WTC11 (cell line): Measurements from ENCODE around the gene RPL11. TPM values are rescaled to one million over a fixed set of nuclear protein-coding genes. Genes with fewer than 3 reads are reported as not detected.
A peak's percentile ranks its signal among the peaks of the same experiment; 100 is the strongest.

ENCODE experiments used
- ATAC-seq: fragments of 200-7000 bp; cut with Tn5 transposase; 2 replicates; pipeline ENCODE4 v1.10.0; 2021; ENCODE audit warnings: mild to moderate bottlenecking, moderate library complexity
- Bru-seq: library from RNA; stranded (reverse); fragments of 400-500 nt; gene quantifications from one replicate; lab custom pipeline; 2021; lab: Mats Ljungman, UMichigan
- CTCF ChIA-PET: fragments of 300-600 bp; sonication (Branson Sonifier 250); formaldehyde crosslinking; loops from one replicate; lab custom pipeline; 2021; ENCODE audit warnings: antibody characterized with exemption; lab: Charles Lee
- POLR2A ChIA-PET: fragments of 350-600 bp; sonication (Branson Sonifier 250); formaldehyde crosslinking; loops from one replicate; lab custom pipeline; 2021; ENCODE audit warnings: antibody characterized with exemption; lab: Charles Lee
- DNase-seq: peaks from one replicate; pipeline ENCODE4 v3.0.0; 2021; ENCODE audit warnings: low spot score
- H3K27ac Mint-ChIP-seq: 2 replicates; pipeline ENCODE4 v1.8.0; 2021; ENCODE audit warnings: mixed read lengths
- H3K27me3 Mint-ChIP-seq: 2 replicates; pipeline ENCODE4 v1.8.0; 2021; ENCODE audit warnings: low read depth, mild to moderate bottlenecking, moderate library complexity, mixed read lengths
- H3K36me3 Mint-ChIP-seq: 2 replicates; pipeline ENCODE4 v1.8.0; 2021; ENCODE audit warnings: mixed read lengths
- H3K4me1 Mint-ChIP-seq: 2 replicates; pipeline ENCODE4 v1.8.0; 2022; ENCODE audit warnings: mixed read lengths
- H3K4me3 Mint-ChIP-seq: 2 replicates; pipeline ENCODE4 v1.8.0; 2021; ENCODE audit warnings: mild to moderate bottlenecking, moderate library complexity, mixed read lengths
- H3K9me3 Mint-ChIP-seq: 2 replicates; pipeline ENCODE4 v1.8.0; 2021; ENCODE audit warnings: mixed read lengths
- CREB1 ChIP-seq: sonication (generic); formaldehyde crosslinking; IDR thresholded peaks from 2 replicates; pipeline ENCODE4 v1.8.0; 2023; ENCODE audit warnings: mild to moderate bottlenecking, missing genetic modification reagents
- EMX1 ChIP-seq: fragments of 250-450 bp; sonication (Bioruptor Pico); IDR thresholded peaks from 2 replicates; pipeline ENCODE4 v1.8.0; 2021; ENCODE audit warnings: mild to moderate bottlenecking
- ERG ChIP-seq: fragments of 250-450 bp; sonication (Bioruptor Pico); IDR thresholded peaks from 2 replicates; pipeline ENCODE4 v1.8.0; 2021; ENCODE audit warnings: mild to moderate bottlenecking
- ESRRA ChIP-seq: sonication (generic); formaldehyde crosslinking; IDR thresholded peaks from 2 replicates; pipeline ENCODE4 v1.8.1; 2022; ENCODE audit warnings: mild to moderate bottlenecking, missing genetic modification reagents, borderline replicate concordance
- FOXJ3 ChIP-seq: sonication (generic); formaldehyde crosslinking; IDR thresholded peaks from 2 replicates; pipeline ENCODE4 v1.9.0; 2021; ENCODE audit warnings: missing genetic modification reagents, mild to moderate bottlenecking, borderline replicate concordance
- FOXK1 ChIP-seq: sonication (generic); formaldehyde crosslinking; IDR thresholded peaks from 2 replicates; pipeline ENCODE4 v1.8.0; 2022; ENCODE audit warnings: mild to moderate bottlenecking, moderate library complexity, missing genetic modification reagents
- HMGA2 ChIP-seq: fragments of 250-450 bp; sonication (Bioruptor Pico); IDR thresholded peaks from 2 replicates; pipeline ENCODE4 v1.4.0; 2021; ENCODE audit warnings: mild to moderate bottlenecking, moderate library complexity
- HMGXB4 ChIP-seq: sonication (generic); formaldehyde crosslinking; IDR thresholded peaks from 2 replicates; pipeline ENCODE4 v1.8.1; 2023; ENCODE audit warnings: mild to moderate bottlenecking, moderate library complexity, missing genetic modification reagents
- MAX ChIP-seq: sonication (generic); formaldehyde crosslinking; IDR thresholded peaks from 2 replicates; pipeline ENCODE4 v1.8.0; 2022; ENCODE audit warnings: mild to moderate bottlenecking, missing genetic modification reagents
- NR1H2 ChIP-seq: sonication (generic); formaldehyde crosslinking; IDR thresholded peaks from 2 replicates; pipeline ENCODE4 v1.9.0; 2021; ENCODE audit warnings: mild to moderate bottlenecking, moderate library complexity, missing genetic modification reagents
- RORB ChIP-seq: fragments of 250-450 bp; sonication (Bioruptor Pico); IDR thresholded peaks from 2 replicates; pipeline ENCODE4 v1.9.0; 2021; ENCODE audit warnings: mild to moderate bottlenecking
- SMAD3 ChIP-seq: sonication (generic); formaldehyde crosslinking; IDR thresholded peaks from 2 replicates; pipeline ENCODE4 v1.8.0; 2022; ENCODE audit warnings: missing genetic modification reagents, mild to moderate bottlenecking, borderline replicate concordance
- SP1 ChIP-seq: sonication (generic); formaldehyde crosslinking; conservative IDR thresholded peaks from 2 replicates; pipeline ENCODE4 v1.8.1; 2022; ENCODE audit warnings: missing genetic modification reagents
- USF1 ChIP-seq: sonication (generic); formaldehyde crosslinking; IDR thresholded peaks from 2 replicates; pipeline ENCODE4 v1.8.0; 2022; ENCODE audit warnings: mild to moderate bottlenecking, missing genetic modification reagents
- ZNF263 ChIP-seq: sonication (generic); formaldehyde crosslinking; IDR thresholded peaks from 2 replicates; pipeline ENCODE4 v1.8.1; 2022; ENCODE audit warnings: low read depth, mild to moderate bottlenecking, moderate library complexity, missing genetic modification reagents
- ZNF396 ChIP-seq: fragments of 250-450 bp; sonication (Bioruptor Pico); IDR thresholded peaks from 2 replicates; pipeline ENCODE4 v1.8.0; 2021; ENCODE audit warnings: mild to moderate bottlenecking, moderate library complexity, borderline replicate concordance
- ZNF416 ChIP-seq: fragments of 250-450 bp; sonication (Bioruptor Pico); IDR thresholded peaks from 2 replicates; pipeline ENCODE4 v1.9.0; 2021; ENCODE audit warnings: mild to moderate bottlenecking, inconsistent platforms
- long read RNA-seq, 3 experiments: library from RNA in 1 of 3; library from capped mRNA in 1 of 3; library from polyadenylated mRNA in 1 of 3; unstranded in 2 of 3; stranded (forward) in 1 of 3; transcript quantifications; one replicate each; pipeline ENCODE4 v2.0.0, GENCODE V29; 2021
- total RNA-seq: library from RNA; stranded (reverse); gene quantifications from 3 replicates; pipeline ENCODE4 v1.2.3, GENCODE V29; 2021
- TF ChIP-seq, protein P1 (sequence below): sonication (generic); formaldehyde crosslinking; conservative IDR thresholded peaks from 2 replicates; pipeline ENCODE4 v1.8.1; 2022; ENCODE audit warnings: mild to moderate bottlenecking, missing genetic modification reagents
- TF ChIP-seq, protein P2 (sequence below): sonication (generic); formaldehyde crosslinking; IDR thresholded peaks from 2 replicates; pipeline ENCODE4 v1.8.0; 2023; ENCODE audit warnings: mild to moderate bottlenecking, missing genetic modification reagents
- TF ChIP-seq, protein P3 (sequence below): fragments of 250-450 bp; sonication (Bioruptor Pico); IDR thresholded peaks from 2 replicates; pipeline ENCODE4 v1.9.0; 2021; ENCODE audit warnings: mild to moderate bottlenecking
- TF ChIP-seq, protein P4 (sequence below): sonication (generic); formaldehyde crosslinking; IDR thresholded peaks from 2 replicates; pipeline ENCODE4 v1.8.1; 2022; ENCODE audit warnings: mild to moderate bottlenecking, moderate library complexity, missing genetic modification reagents

Gene RPL11
- total RNA-seq, result 1,406 to 1,500 TPM (median 1,442 TPM) in 3 replicates
- percentile 99 among the genes with signal in this experiment for Bru-seq, nascent RNA
- long read RNA-seq, experiment 1, transcript RPL11-203 (5 exons, 879 nt), result minor isoform, 65 of 657 reads
- long read RNA-seq, experiment 1, transcript RPL11-201 (6 exons, 660 nt), result minor isoform, 52 of 657 reads
- long read RNA-seq, experiment 1, transcript RPL11-202 (5 exons, 1,600 nt), result minor isoform, 6 of 657 reads
- long read RNA-seq, experiment 1, transcript RPL11-206 (6 exons, 1,017 nt), result major isoform, 471 of 657 reads
- long read RNA-seq, experiment 1, partial matches to known transcripts, result 50 of 657 reads
- long read RNA-seq, experiment 1, other reads (novel, unspliced or antisense), result 9 of 657 reads
- long read RNA-seq, experiment 2, transcript RPL11-205 (4 exons, 539 nt), result minor isoform, 7 of 2,974 reads
- long read RNA-seq, experiment 2, transcript RPL11-203 (5 exons, 879 nt), result major isoform, 2,621 of 2,974 reads
- long read RNA-seq, experiment 2, transcript RPL11-206 (6 exons, 1,017 nt), result minor isoform, 11 of 2,974 reads
- long read RNA-seq, experiment 2, partial matches to known transcripts, result 141 of 2,974 reads
- long read RNA-seq, experiment 2, other reads (novel, unspliced or antisense), result 192 of 2,974 reads
- long read RNA-seq, experiment 3, transcript RPL11-202 (5 exons, 1,600 nt), result major isoform, 35 of 93 reads
- long read RNA-seq, experiment 3, transcript RPL11-204 (6 exons, 823 nt), result minor isoform, 7 of 93 reads
- long read RNA-seq, experiment 3, transcript RPL11-206 (6 exons, 1,017 nt), result minor isoform, 6 of 93 reads
- long read RNA-seq, experiment 3, transcript RPL11-203 (5 exons, 879 nt), result minor isoform, 18 of 93 reads
- long read RNA-seq, experiment 3, partial matches to known transcripts, result 17 of 93 reads
- long read RNA-seq, experiment 3, other reads (novel, unspliced or antisense), result 10 of 93 reads

DNA sequence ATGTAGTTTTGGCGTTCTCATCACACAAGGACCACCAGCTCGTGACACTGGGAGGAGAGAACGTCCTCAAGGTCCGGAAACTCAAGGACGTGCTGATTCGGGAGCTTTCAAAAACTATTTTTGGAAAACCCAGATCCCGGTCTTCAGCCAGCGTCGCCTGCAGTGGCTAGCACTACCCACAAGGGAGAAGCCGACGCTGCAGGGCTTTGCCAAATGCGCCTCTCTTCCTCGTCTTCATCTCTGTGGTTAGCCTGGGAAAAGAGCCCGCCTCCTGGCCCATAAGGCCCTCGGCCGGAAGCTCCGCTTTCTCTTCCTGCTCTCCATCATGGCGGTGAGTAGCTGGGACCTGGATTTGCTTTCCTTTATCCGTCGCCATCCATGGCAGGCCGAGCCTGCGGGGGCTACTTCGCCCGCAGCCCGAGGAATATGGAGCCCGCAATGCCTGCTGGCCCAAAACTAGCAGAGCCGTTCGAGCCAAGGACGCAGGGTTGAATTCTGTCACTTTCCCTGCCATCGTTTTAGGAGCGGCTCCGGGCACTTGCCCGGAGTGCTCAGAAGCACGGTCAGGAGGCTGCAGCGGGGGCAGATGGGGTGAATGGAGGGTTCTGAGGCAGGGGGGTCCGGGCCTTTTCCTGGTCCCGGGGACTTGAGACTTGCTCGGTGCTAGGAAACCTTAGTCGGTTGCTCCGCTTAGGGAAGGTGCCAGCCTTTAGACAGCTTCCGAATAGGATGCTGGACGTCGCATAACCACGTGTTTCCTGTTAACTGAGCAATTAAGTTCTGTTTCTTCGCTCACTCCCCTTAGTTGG lies at the start of gene RPL11:
Gene RPL11, plus strand, starts transcription at position 308 of the 809 bp plus-strand sequence. Its CDS starts 18 bp downstream, at position 326.
- H3K9me3 Mint-ChIP-seq, result peaks cover 2% of the 10 kb centered on the region; the same call in 1 of the 2 replicates
- ChIA-PET POLR2A (interaction anchor here (0.5 to 1.2 kb wide), 11 partner anchors 10 to 324 kb away, joined by 3 to 6 read pairs (median 4); partner anchors contain the start of genes E2F2 and ELOA), CTCF (interaction anchor here (0.6 to 1.8 kb wide), 33 partner anchors 8 to 461 kb away, joined by 3 to 14 read pairs (median 5); partner anchors contain the start of genes ASAP3, E2F2, ELOA and HNRNPR)
- H3K27me3 Mint-ChIP-seq, result no peaks in the 10 kb centered on the region; the same call in 1 of the 2 replicates
- H3K4me3 Mint-ChIP-seq, result peak within 1 kb of the TSS; percentile 98
- peak; percentile 89 for DNase-seq
- ATAC-seq, result peak; percentile 98
- H3K4me1 Mint-ChIP-seq, result peaks cover 44% of the 10 kb centered on the region
- H3K27ac Mint-ChIP-seq, result peak within 1 kb of the TSS; percentile 93
- peaks cover 49% of the 10 kb centered on the region for H3K36me3 Mint-ChIP-seq
- TF ChIP-seq, protein P1, sequence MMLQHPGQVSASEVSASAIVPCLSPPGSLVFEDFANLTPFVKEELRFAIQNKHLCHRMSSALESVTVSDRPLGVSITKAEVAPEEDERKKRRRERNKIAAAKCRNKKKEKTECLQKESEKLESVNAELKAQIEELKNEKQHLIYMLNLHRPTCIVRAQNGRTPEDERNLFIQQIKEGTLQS (CRISPR knock-in tag), result no peak
- 0 out of 2 replicates have a peak, but pooled peaks have one; percentile 53 for TF ChIP-seq CREB1 (CRISPR knock-in tag)
- TF ChIP-seq NR1H2 (CRISPR knock-in tag), result no peak
- TF ChIP-seq EMX1 (CRISPR knock-in tag), result 0 out of 2 replicates have a peak, but pooled peaks have one; percentile 2
- TF ChIP-seq HMGXB4 (CRISPR knock-in tag), result peak; percentile 78
- no peak for TF ChIP-seq RORB (CRISPR knock-in tag)
- TF ChIP-seq ERG (CRISPR knock-in tag), result no peak
- peak; percentile 50; the same call in 1 of the 2 replicates for TF ChIP-seq FOXK1 (CRISPR knock-in tag)
- TF ChIP-seq HMGA2 (CRISPR knock-in tag), result no peak
- peak; percentile 71; the same call in 1 of the 2 replicates for TF ChIP-seq MAX (CRISPR knock-in tag)
- peak; percentile 56; the same call in 1 of the 2 replicates for TF ChIP-seq ZNF416
- TF ChIP-seq SP1 (CRISPR knock-in tag), result peak; percentile 58
- TF ChIP-seq FOXJ3 (CRISPR knock-in tag), result no peak
- TF ChIP-seq USF1 (CRISPR knock-in tag), result peak; percentile 67
- TF ChIP-seq, protein P2, sequence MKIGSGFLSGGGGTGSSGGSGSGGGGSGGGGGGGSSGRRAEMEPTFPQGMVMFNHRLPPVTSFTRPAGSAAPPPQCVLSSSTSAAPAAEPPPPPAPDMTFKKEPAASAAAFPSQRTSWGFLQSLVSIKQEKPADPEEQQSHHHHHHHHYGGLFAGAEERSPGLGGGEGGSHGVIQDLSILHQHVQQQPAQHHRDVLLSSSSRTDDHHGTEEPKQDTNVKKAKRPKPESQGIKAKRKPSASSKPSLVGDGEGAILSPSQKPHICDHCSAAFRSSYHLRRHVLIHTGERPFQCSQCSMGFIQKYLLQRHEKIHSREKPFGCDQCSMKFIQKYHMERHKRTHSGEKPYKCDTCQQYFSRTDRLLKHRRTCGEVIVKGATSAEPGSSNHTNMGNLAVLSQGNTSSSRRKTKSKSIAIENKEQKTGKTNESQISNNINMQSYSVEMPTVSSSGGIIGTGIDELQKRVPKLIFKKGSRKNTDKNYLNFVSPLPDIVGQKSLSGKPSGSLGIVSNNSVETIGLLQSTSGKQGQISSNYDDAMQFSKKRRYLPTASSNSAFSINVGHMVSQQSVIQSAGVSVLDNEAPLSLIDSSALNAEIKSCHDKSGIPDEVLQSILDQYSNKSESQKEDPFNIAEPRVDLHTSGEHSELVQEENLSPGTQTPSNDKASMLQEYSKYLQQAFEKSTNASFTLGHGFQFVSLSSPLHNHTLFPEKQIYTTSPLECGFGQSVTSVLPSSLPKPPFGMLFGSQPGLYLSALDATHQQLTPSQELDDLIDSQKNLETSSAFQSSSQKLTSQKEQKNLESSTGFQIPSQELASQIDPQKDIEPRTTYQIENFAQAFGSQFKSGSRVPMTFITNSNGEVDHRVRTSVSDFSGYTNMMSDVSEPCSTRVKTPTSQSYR (CRISPR knock-in tag), result no peak
- no peak for TF ChIP-seq ZNF263 (CRISPR knock-in tag)
- TF ChIP-seq, protein P3, sequence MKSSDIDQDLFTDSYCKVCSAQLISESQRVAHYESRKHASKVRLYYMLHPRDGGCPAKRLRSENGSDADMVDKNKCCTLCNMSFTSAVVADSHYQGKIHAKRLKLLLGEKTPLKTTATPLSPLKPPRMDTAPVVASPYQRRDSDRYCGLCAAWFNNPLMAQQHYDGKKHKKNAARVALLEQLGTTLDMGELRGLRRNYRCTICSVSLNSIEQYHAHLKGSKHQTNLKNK (CRISPR knock-in tag), result 0 out of 2 replicates have a peak, but pooled peaks have one; percentile 51
- peak; percentile 42; the same call in 1 of the 2 replicates for TF ChIP-seq SMAD3 (CRISPR knock-in tag)
- TF ChIP-seq, protein P4, sequence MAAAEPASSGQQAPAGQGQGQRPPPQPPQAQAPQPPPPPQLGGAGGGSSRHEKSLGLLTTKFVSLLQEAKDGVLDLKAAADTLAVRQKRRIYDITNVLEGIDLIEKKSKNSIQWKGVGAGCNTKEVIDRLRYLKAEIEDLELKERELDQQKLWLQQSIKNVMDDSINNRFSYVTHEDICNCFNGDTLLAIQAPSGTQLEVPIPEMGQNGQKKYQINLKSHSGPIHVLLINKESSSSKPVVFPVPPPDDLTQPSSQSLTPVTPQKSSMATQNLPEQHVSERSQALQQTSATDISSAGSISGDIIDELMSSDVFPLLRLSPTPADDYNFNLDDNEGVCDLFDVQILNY, result no peak
- no peak; the same call in 1 of the 2 replicates for TF ChIP-seq ESRRA (CRISPR knock-in tag)
- TF ChIP-seq ZNF396, result no peak
